Rectal smooth muscle tissue (tissue), 1 donor: ENCODE results near the gene SCMH1.
"Not testable (repeated sequence)": the region's sequence is repeated elsewhere in the genome, so short reads cannot be mapped to it uniquely, and the experiment has no call there.

ENCODE experiments used
- H3K27ac ChIP-seq: one replicate; pipeline ENCODE4 v1.7.0; 2013; ENCODE audit warnings: low read depth, low read length, inconsistent platforms
- H3K27me3 ChIP-seq: one replicate; pipeline ENCODE4 v1.7.0; 2013; ENCODE audit warnings: low read length; ENCODE audit not compliant: control insufficient read depth, insufficient read depth
- H3K36me3 ChIP-seq: one replicate; pipeline ENCODE4 v1.7.0; 2013; ENCODE audit warnings: low read length; ENCODE audit not compliant: control insufficient read depth, insufficient read depth
- H3K4me1 ChIP-seq: one replicate; pipeline ENCODE4 v1.7.0; 2013; ENCODE audit warnings: low read length; ENCODE audit not compliant: control insufficient read depth, insufficient read depth
- H3K4me3 ChIP-seq: one replicate; pipeline ENCODE4 v1.7.0; 2013; ENCODE audit warnings: low read length
- H3K9ac ChIP-seq: one replicate; pipeline ENCODE4 v1.7.0; 2013; ENCODE audit warnings: low read length

SCMH1 gene

DNA sequence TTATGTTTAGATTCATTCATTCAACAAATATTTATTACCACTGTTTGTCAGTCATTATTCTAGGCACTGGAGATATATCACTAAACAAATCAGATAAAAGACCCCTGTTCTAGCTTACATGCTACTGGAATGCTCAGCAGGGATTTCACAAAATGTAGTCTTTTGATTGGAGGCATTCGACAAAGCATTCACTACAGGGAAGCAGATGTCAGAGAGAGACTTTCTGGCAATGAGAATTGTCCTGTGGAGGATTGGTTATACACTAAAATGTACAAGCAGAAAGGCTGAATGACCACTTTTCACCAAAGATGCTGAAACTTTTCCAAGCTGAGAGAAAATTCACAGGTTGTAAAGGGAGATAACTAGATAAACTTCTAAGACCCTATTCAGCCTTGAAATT, 57.7 kb downstream of the SCMH1 start:
- Histone ChIP-seq H3K27me3 (no peaks in the 10 kb centered on the region), H3K36me3 (no peaks in the 10 kb centered on the region), H3K4me1 (no peaks in the 10 kb centered on the region), H3K9ac (no peak overlapping the region), H3K27ac (no peak overlapping the region), H3K4me3 (no peak overlapping the region)

DNA sequence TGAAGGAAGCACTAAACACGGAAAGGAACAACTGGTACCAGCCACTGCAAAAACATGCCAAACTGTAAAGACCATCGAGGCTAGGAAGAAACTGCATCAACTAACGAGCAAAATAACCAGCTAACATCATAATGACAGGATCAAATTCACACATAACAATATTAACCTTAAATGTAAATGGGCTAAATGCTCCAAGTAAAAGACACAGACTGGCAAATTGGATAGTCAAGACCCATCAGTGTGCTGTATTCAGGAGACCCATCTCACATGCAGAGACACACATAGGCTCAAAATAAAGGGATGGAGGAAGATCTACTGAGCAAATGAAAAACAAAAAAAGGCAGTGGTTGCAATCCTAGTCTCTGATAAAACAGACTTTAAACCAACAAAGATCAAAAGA, 63.9 kb downstream of the SCMH1 start:
- H3K4me1 ChIP-seq, H3K36me3 ChIP-seq, H3K27ac ChIP-seq, H3K4me3 ChIP-seq, H3K9ac ChIP-seq, H3K27me3 ChIP-seq: not testable (repeated sequence)

DNA sequence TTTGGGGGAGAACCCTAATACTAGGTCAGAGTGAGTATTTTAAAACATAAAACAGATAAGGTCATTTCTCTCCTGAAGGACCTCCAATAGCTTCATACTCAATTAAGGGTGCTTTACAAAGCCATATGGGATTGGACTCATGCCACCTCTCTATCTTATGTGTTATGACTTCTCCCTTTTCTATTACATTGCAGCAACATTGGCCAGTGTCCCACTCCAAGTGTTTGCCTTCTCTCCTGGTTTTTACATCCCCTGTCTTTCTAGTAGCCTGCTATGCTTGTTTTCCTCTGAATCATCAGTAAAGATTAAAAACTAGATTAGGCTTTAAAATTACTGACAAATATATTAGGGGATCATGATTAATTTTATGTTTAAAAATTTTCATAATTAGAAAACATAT, 66.6 kb downstream of the SCMH1 start:
- Histone ChIP-seq H3K36me3 (no peaks in the 10 kb centered on the region), H3K4me1 (no peaks in the 10 kb centered on the region), H3K9ac (no peak overlapping the region), H3K27ac (no peak overlapping the region), H3K4me3 (no peak overlapping the region), H3K27me3 (no peaks in the 10 kb centered on the region)

DNA sequence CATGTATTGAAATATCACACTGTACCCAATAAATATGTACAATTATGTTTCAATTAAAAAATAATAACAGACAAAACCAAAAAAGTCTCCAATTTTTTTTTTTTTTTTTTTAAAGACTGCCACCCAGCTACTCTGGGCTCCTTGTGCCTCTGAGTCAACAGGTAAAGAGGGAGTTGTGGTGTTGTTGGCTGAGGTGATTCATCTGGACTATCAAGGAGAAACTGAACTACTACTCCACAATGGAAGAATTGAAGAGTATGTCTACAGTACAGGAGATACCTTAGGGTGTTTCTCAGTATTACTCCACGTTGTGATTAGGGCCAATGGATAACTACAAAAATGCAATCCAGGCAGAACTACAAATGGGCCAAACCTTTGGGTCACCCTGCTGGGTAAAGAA, 67.9 kb downstream of the SCMH1 start:
- no peak overlapping the region for H3K27ac ChIP-seq

DNA sequence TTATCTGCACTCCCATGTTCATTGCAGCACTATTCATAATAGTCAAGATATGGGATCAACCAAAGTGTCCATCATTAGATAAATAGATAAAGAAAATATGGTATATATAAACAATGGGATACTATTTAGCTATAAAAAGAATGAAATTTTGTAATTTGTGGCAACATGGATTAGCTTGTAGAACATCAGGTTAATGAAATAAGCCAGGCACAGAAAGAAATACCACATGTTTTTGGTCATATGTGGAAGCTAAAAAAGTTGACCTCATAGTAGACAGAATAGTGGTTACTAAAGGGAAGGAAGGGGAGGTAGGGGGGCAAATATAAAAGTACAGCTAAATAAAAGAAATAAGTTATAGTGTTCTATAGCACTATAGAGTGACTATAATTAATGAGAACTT, 68.5 kb downstream of the SCMH1 start:
- Histone ChIP-seq H3K4me1 (no peaks in the 10 kb centered on the region), H3K4me3 (no peak overlapping the region), H3K36me3 (no peaks in the 10 kb centered on the region), H3K27me3 (no peaks in the 10 kb centered on the region), H3K9ac (no peak overlapping the region), H3K27ac (no peak overlapping the region)

More for the DNA sequence above, 67.9 kb downstream of the SCMH1 start:
- no peak overlapping the region for H3K4me3 ChIP-seq
- no peak overlapping the region for H3K9ac ChIP-seq
- H3K4me1 ChIP-seq, result no peaks in the 10 kb centered on the region
- H3K36me3 ChIP-seq, result no peaks in the 10 kb centered on the region
- no peaks in the 10 kb centered on the region for H3K27me3 ChIP-seq

DNA sequence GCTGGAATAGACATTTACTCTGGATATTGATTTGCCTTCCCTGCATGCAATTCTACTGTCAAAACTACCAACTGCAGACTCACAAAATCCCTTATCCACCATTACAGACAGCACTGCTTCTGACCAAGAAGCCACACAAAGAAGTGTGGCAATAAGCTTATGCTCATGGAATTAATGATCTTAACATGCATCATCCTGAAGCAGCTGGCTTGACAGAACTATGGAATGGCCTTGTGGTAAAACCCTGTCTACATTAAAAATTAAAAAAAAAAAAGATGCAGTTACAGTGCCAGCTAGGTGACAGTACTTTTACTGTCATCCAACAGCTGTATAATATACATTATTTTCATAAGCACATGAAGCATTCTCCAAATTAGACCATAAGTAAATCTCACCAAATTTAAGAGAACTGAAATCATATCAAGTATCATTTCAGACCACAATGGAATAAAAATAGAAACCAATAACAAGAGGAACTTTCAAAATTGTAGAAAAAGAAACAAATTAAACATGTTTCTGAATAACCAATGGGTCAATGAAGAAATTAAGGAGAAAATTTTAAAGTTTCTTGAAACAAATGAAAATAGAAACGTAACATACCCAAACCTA, 70.7 kb downstream of the SCMH1 start:
- no peak overlapping the region for H3K4me3 ChIP-seq
- H3K27me3 ChIP-seq, result no peaks in the 10 kb centered on the region
- no peaks in the 10 kb centered on the region for H3K4me1 ChIP-seq
- no peak overlapping the region for H3K27ac ChIP-seq
- no peaks in the 10 kb centered on the region for H3K36me3 ChIP-seq
- H3K9ac ChIP-seq, result no peak overlapping the region

DNA sequence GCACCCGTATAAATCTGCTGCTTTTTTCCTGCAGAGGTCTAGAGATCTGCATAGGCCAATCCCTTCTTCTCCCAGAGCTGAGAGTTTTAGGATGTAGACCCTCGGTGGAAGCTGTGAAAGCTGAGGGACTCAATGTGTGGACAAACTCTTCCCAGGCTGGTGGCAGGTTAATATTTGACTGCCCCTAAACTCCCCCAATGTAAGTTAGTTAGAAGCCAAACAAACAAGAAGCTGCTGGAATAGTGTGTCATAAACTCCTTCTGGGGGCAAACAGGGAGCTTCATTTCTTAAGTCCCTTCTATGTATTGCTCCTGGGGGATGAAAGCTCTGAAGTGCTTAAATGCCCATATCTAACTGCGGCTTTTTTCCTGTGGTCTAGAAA, 72.3 kb downstream of the SCMH1 start:
- Histone ChIP-seq H3K27me3 (no peaks in the 10 kb centered on the region), H3K4me1 (no peaks in the 10 kb centered on the region), H3K36me3 (no peaks in the 10 kb centered on the region), H3K27ac (no peak overlapping the region), H3K9ac (no peak overlapping the region), H3K4me3 (no peak overlapping the region)

DNA sequence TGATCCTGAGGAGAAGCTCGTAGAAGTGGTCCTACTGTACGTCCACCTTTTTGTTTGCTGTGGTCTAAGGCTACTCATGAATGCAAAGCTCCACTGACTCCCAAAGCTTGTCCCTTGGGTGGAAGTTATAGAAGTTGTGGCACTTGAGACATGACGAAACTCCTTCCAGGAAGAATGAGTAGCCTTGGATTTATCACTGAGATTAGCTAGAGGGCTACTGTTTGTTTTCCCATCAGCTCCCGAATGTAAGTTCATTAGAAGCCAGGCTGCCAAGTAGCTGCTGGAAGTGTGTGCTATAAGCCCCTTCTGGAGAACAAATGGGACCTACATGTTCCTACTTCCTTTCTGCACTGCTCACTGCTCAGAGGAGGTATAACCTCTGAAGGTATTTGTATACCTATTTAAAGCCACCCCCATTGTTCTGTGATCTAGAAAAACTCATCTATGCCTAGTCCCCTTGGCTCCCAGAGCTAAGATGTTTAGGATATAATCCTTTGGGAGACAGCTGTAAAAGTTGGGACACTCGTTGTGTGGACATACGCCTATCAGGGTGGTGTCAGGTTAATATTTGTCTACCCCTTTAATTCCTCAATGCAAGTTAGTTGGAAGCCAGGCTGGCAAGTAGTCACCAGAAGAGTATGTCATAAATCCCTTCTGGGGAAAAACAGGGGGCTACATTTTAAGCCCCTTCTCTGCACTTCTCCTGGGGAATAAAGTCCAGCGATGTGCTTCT, 72.9 kb downstream of the SCMH1 start:
- H3K4me1 ChIP-seq, result no peaks in the 10 kb centered on the region
- H3K27me3 ChIP-seq, result no peaks in the 10 kb centered on the region
- no peak overlapping the region for H3K9ac ChIP-seq
- no peak overlapping the region for H3K4me3 ChIP-seq
- no peaks in the 10 kb centered on the region for H3K36me3 ChIP-seq
- no peak overlapping the region for H3K27ac ChIP-seq

DNA sequence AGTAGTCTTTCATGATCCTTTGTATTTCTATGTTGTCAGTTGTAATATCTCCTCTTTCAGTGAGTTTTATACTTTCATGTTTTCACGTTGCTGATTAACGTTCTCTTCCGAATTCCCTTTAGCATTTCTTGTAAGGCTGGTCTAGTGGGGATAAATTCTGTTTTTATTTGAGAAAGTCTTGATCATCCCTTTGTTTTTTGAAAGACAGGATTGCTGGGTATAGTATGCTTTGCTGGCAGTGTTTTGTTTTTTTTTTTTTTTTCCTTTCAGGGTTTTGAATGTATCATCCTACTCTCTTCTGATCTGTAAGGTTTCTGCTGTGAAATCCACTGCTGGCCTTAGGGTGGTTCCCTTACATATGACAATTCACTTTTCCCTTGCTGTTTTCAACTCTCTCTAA, 74.4 kb downstream of the SCMH1 start:
- no peak overlapping the region for H3K4me3 ChIP-seq
- H3K4me1 ChIP-seq, result no peaks in the 10 kb centered on the region
- H3K36me3 ChIP-seq, result no peaks in the 10 kb centered on the region
- H3K9ac ChIP-seq, result no peak overlapping the region
- H3K27me3 ChIP-seq, result no peaks in the 10 kb centered on the region
- H3K27ac ChIP-seq, result no peak overlapping the region

DNA sequence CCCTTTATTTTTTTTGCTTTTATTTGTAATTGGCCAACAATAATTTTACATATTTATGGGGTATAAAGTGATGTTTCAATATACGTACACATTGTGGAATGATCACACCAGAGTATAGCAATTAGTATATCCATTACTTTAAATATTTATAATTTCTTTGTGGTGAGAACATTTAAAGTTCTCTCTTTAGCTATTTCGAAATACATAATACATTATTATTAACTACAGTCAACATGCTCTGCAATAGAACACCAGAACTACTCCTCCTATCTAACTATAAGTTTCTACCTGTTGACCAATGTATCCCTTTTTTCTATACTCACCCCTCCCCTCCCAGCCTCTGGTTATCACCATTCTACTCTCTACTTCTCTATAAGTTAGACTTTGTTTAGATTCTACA, 77.4 kb downstream of the SCMH1 start:
- H3K27me3 ChIP-seq, result no peaks in the 10 kb centered on the region
- no peak overlapping the region for H3K9ac ChIP-seq
- no peak overlapping the region for H3K27ac ChIP-seq
- H3K36me3 ChIP-seq, result no peaks in the 10 kb centered on the region
- no peak overlapping the region for H3K4me3 ChIP-seq
- H3K4me1 ChIP-seq, result no peaks in the 10 kb centered on the region

DNA sequence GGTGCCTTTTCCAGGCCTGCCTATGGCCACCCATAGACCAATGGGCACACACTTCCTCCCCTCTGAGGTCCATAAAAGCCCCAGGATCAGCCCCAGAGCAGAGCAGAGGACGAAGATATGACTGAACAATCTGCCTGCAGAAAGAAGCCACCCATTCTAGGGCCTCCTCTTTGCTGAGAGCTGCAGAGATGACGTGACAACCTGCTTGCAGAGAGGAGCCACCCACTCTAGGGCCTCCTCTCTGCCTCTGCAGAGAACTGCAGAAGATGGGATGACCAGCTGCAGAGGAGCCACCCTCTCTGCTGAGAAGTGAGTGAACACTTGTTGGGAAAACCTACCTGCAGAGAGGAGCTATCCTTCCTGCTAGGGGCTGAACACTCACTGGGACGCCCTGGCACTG, 79.7 kb downstream of the SCMH1 start:
- H3K4me1 ChIP-seq, result no peaks in the 10 kb centered on the region
- no peaks in the 10 kb centered on the region for H3K27me3 ChIP-seq
- H3K9ac ChIP-seq, result no peak overlapping the region
- no peak overlapping the region for H3K4me3 ChIP-seq
- H3K36me3 ChIP-seq, result no peaks in the 10 kb centered on the region
- no peak overlapping the region for H3K27ac ChIP-seq

DNA sequence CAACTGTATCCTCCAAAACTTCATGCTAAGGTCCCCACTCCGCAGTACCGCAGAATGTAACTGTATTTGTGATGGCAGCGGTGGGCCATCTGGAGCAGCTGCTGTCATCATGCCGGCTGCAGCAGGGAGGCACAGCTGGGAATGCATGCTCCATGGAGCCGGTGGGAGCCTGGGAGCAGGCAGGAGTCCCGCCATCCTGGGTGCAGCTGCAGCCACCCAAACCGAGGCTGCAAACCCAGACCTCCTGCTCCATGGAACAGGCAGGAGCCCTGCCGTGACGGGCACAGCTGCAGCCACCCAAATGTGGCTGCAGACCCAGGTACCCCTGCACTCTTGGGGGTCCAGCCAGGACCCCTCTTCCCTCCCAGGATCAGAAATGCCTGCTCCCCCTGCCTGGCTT, 80.3 kb downstream of the SCMH1 start:
- Histone ChIP-seq H3K36me3 (no peaks in the 10 kb centered on the region), H3K4me1 (no peaks in the 10 kb centered on the region), H3K9ac (no peak overlapping the region), H3K27me3 (no peaks in the 10 kb centered on the region), H3K4me3 (no peak overlapping the region), H3K27ac (no peak overlapping the region)

DNA sequence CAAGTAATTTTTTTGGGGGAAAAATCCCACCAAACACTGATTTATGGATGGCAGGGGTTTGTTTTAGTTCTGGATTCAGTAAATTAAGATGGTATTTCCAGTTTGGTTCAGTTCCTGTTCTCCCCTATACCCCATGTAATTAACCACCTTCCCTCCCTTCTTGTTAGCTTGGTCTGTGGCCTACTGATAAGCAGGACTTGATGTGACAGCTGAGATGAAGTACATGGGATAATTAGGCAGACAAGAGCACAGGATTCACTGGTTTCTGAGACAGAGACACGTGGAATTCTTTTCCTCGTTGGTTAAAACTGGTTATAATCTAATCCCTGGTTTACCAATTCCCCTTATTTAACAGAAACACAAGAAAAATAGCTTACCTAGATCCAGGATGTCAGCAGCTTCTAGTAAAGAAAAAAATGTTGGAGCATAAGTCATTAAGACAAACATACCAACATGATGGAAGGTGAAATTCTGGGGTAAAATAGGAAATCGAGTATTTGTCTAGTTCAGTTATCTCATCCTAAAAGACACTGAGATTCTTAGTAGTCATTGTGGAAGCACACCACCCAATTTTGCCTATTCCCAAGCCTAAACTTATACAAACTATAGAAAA, 81.5 kb downstream of the SCMH1 start:
- no peak overlapping the region for H3K4me3 ChIP-seq
- no peaks in the 10 kb centered on the region for H3K4me1 ChIP-seq
- no peak overlapping the region for H3K9ac ChIP-seq
- no peaks in the 10 kb centered on the region for H3K36me3 ChIP-seq
- H3K27me3 ChIP-seq, result no peaks in the 10 kb centered on the region
- no peak overlapping the region for H3K27ac ChIP-seq
